Islet precursor cell (in vitro differentiated cells): Measurements from ENCODE around the gene MECP2.

Source experiments
- DNase-seq: peaks from one replicate; pipeline ENCODE4 v3.0.0-alpha.2; 2018

MECP2 gene

GRCh38 chrX:154030715-154031305, 66.7 kb downstream of the MECP2 start:
- DNase-seq, result no peak

DNA sequence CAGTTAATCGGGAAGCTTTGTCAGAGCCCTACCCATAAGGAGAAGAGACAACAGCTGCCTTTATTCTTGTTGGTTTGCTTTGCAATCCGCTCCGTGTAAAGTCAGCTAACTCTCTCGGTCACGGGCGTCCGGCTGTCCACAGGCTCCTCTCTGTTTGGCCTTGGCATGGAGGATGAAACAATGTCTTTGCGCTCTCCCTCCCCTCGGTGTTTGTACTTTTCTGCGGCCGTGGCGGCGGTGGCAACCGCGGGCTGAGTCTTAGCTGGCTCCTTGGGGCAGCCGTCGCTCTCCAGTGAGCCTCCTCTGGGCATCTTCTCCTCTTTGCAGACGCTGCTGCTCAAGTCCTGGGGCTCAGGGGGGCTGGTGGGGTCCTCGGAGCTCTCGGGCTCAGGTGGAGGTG, 67.3 kb downstream of the MECP2 start:
- DNase-seq, result no peak

DNA sequence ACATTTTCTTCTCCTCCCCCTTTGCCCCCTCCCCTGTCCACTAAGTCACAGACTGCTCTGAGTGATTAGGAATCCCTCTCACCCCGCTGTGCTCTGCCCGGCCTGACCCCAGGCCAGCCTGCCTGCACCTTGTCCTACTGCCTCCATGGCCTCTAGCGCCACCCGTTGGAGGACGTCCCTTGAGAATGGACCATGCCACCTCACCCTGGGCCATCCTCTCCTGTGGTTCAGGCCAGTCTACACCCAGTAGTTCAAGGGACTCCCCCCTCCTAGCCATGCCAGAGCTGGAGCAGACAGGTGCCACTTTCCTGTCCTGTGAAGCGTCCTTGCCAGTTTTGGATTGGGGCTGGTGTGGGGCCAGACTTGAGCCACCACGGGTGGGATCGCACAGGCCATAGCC, 68.1 kb downstream of the MECP2 start:
- no peak for DNase-seq

- DNase-seq, result no peak
Observed at GRCh38 chrX:154028502-154029184, 68.9 kb downstream of the MECP2 start.

GRCh38 chrX:154027986-154028385, 69.5 kb downstream of the MECP2 start:
- DNase-seq, result no peak

DNA sequence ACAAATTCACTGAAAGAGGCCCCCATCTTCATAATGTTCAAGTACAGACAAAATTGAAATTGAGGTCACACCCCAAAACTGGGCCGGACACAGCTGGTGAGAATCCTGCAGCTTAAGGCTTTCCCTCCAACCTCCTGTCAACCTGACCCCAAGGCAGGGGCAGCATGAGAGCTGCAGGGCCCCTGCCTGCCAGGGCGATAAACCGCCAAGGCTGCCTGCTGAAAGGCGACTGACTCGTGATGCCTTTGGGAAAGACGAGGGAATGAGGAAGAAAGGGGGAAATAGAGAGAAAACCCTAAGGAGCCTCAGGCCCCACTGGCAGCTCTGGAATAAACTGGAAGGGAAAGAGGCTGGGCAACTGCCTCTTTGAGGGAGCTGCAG, 70.5 kb downstream of the MECP2 start:
- DNase-seq, result no peak

DNA sequence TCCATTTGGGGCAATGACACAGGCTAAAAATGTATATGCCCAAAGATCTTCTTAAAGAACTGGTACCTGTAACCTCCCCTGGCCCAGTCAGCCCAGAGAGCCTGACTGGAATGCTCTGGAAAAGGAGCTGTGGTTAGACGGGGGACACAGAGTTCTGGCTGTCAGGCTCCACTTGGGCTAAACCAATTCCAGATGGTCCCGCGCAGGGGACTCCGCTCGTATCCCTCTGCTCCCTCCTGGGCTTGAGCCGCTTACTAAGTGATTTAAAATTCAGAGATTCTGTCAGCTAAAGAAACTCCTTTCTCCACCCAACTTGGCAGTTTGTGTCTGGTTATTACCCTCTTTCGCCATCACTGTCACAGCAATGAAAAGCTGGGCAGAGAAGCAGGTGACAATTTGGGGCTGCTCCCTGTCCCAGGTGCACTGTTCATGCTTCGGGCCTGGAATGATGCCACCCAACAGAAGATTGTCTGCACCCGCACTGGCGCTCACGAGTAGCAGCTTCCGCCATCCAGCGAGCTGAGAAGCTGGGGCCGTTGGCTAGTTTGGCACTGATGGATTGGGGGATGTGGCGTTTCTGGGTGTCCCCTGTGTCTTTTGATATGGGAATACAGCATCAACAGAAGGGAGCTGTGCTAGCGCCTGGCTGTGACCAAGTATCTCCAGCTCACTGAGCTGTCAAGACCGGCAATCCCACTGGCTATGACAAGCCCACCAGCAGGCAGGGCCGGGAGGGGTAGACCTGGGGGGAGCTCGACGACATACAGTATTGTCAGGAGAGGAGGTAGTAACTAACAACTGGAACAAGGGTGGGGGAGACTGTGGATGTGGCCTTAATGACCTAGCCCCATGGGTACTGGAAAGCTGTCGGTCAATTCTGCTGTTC, 71.1 kb downstream of the MECP2 start:
- DNase-seq, result no peak

- no peak for DNase-seq
Observed at GRCh38 chrX:154025230-154025629, 72.3 kb downstream of the MECP2 start.

DNA sequence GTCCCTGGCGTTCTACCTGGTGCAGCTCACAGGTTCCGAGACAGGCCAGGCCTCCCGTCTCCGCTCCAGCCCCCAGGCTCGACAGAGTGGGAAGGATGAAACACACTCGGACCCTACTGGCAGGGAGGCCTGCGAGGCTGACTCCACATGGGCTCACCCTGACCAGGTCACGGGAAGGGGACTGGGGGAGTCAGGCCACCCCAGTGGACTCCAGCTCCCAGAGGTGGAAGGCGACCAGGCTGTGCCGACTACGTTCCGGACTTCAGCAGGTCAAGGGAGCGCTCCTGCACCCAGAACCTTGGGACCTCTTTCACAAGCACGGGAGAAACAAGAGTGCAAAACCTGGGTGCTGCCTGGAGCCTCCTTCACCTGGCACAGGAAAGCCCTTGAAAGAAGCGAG, 73.2 kb downstream of the MECP2 start:
- no peak for DNase-seq

DNA sequence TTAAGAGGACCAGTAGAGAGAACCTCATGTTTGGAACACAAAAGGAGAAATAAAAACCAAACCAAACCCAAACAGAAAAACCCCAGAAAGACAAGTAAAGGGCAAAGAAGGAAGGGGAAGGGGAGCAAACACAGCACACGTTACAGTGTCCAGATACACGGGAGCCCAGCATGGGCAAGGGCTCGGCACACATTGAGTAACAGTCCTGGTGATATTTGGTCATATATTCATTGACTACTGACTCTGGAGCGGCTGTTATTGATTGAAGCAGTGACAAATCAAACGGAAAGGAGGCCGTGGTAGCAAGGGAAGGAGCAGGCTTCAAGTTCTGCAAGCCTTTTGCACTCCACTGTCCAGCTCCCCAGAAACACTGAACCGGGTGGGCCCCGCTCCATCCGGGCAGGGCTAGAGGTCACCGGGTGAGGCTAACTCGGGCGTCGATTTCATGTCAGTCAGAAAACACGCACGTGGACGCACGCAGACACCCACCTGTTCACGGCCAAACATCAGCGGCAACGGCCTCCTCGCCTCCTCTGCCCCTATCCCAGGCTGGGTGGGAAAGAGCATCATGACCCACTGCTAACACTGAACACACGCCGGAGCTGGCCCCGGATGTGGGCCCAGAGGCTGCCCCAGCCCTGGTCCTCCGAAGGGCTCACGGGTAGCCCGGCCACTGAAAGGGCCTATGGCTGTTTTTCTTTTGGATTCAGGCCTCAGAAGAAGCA, 74.1 kb downstream of the MECP2 start:
- DNase-seq, result no peak

GRCh38 chrX:154022108-154022507, 75.4 kb downstream of the MECP2 start:
- DNase-seq, result no peak

DNA sequence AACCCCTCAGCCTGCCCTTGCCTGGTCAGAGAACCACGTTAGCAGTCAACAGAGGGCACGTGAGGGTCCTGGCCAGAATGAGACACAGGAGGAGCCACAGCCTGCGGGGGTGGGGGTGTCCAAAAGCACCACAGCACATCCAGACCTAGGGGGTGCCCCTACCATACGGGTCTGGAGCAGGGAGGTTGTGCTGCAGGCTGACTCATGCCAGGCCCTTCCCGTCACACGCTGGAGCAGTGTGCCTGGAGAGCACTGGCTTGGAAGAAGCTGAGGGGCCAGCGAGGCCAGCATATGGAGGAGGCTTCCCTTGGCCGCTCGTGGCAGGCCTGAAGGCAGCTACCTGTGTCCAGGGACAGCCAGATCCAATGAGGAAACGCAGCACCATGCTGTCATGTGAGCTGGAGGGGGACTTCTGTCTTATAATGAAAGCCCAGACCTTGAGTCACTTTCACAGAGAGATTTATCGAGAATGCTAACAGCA, 76.3 kb downstream of the MECP2 start:
- DNase-seq, result peak; percentile 69

- no peak for DNase-seq
Observed at GRCh38 chrX:154020536-154021115, 76.9 kb downstream of the MECP2 start.

GRCh38 chrX:154019633-154020528, 77.6 kb downstream of the MECP2 start, which contains the start of gene IRAK1:
TSS of gene IRAK1 (minus strand) at chrX:154019902. CDS start at chrX:154019812, 90 bp downstream.
- no peak for DNase-seq

DNA sequence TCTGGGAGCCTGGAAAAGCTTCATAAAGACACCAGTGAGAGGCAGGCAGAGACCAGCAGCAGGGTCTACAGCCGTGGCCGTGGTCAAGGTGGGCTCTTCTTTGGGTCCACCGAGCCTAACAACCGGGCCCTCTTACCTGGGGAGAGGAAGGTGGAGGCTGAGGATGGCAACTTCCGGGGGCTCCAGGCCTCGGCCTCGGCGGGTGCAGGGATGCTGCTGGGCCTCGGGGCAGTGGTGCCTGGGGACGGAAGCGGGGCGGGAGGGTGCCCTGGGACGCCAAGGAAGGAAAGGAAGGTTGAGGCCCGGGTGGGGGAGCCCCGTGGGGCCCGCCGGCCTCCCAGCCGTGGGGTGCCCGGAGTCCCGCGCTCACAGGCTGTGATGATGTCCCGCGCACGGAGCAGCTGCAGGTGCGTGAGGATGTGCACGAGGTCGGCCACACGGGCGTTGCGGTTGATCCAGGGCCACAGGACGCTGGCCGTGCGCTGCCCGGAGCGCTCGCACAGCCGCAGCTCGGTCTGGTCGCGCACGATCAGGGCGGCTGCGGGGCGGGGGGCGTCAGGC, 78.4 kb downstream of the MECP2 start:
- no peak for DNase-seq

GRCh38 chrX:154018518-154019060, 78.9 kb downstream of the MECP2 start:
- DNase-seq, result no peak

DNA sequence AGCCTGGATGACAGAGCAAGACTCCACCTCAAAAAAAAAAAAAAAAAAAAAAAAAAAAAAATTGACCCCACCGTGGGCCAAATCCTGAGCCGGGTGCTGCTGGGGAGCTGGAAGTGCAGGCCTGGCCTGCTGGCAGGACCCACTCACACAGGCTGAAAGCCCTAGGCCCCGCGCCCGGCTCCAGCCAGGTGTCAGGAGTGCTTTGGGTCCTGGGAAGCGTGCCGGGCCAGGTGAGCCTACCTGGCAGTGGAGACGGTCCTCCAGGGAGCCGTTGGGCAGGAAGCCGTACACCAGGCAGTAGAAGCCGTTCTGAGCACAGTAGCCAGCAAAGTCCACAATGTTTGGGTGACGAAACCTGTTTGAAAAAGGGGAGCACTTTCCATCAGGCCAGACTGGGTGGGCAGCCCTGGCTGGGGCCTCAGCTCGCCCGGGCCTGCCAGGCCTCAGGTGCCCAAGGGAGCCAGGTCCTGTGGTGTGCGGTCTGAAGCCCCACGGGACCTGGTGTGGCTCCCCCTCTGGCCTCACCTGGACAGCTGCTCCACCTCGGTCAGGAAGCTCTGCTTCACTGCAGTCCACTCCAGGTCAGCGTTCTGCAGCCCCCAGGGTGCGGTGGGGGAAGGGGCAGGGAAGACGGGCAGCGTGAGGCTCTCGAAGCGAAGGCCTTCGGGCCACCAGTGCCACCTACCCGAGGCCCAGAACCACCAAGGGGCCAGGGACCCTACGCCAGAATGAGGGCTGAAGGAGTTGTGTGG, 79.6 kb downstream of the MECP2 start:
- DNase-seq, result no peak

DNA sequence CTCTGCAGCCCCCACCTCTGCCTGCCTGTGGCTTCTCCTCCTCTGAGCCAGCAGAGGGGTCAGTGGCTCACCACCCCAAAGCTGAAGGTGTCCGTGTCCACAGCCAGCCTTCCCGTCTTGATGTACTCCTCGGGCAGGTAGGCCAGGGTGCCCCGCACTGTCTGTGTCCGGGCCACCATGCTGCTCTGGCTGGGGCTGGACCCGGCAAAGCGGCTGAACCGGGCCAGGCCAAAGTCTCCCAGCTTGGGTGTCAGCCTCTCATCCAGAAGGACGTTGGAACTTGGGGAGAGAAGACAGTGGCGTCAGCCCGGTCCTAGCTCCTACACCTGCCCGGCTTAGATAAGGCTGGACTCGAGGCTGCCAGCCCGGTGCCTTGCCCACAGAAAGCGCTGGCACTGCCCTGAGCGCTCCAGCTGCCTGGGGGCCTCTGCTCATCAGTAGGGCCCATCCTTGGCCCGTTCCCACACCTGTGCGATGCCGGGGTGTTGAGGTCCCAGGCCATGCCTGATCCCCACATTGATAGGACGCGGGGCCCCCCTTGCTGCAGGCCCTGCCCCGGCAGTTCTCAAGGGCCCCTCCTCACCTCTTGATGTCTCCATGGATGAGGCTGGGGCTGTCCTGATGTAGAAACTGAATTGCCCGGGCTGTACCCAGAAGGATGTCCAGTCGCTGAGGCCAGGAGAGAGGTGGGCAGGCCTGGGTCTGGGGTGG, 81.0 kb downstream of the MECP2 start:
- peak; percentile 28 for DNase-seq

GRCh38 chrX:154015581-154016264, 81.8 kb downstream of the MECP2 start:
- DNase-seq, result peak; percentile 45
